LNCAP (cell line): Measurements from ENCODE around the gene GPR78.

ENCODE experiments used
- CTCF ChIP-seq: fragments of 450-650 bp; IDR thresholded peaks from 2 replicates; pipeline ENCODE4 v1.5.1; 2017; ENCODE audit warnings: mild to moderate bottlenecking

The GPR78 gene

GRCh38 chr4:8542776-8543525 lies 37.2 kb upstream of the GPR78 start:
- no peak for TF ChIP-seq CTCF

GRCh38 chr4:8543623-8544022 lies 36.6 kb upstream of the GPR78 start:
- no peak for TF ChIP-seq CTCF

GRCh38 chr4:8544282-8544681 lies 35.9 kb upstream of the GPR78 start:
- TF ChIP-seq CTCF = no peak

- no peak for TF ChIP-seq CTCF
Observed at GRCh38 chr4:8544741-8545438, 35.3 kb upstream of the GPR78 start.

GRCh38 chr4:8545439-8545765 lies 34.8 kb upstream of the GPR78 start:
- TF ChIP-seq CTCF = no peak

- TF ChIP-seq CTCF = no peak
Observed at GRCh38 chr4:8546766-8547107, 33.5 kb upstream of the GPR78 start.

- TF ChIP-seq CTCF = peak; percentile 37; the same call in 1 of the 2 replicates
Observed at GRCh38 chr4:8547108-8547911, 32.9 kb upstream of the GPR78 start.
